ENCODE measurements around the gene ATP8B1.

ATP8B1 gene

GRCh38 chr18:57841568-57841967 lies 38.5 kb upstream of the ATP8B1 start:
- no peak overlapping the region for H3K4me3 ChIP-seq (ENCODE audit: low read length)
- TF ChIP-seq CTCF (IDR thresholded peaks at IDR 0.05; ENCODE audit: insufficient read depth, low read depth, low read length, missing control alignments), result no peak
- DNase-seq (ENCODE audit: low read depth), result no peak

- DNase-seq (ENCODE audit: low read depth), result peak; percentile 85
- no peak for TF ChIP-seq CTCF (IDR thresholded peaks at IDR 0.05; ENCODE audit: insufficient read depth, low read depth, low read length, missing control alignments)
- H3K4me3 ChIP-seq (ENCODE audit: low read length), result no peak overlapping the region
Measured at GRCh38 chr18:57839942-57840381, 36.8 kb upstream of the ATP8B1 start.

GRCh38 chr18:57837917-57838548 lies 34.9 kb upstream of the ATP8B1 start:
- DNase-seq (ENCODE audit: low read depth), result no peak
- TF ChIP-seq CTCF (IDR thresholded peaks at IDR 0.05; ENCODE audit: insufficient read depth, low read depth, low read length, missing control alignments), result no peak
- no peak overlapping the region for H3K4me3 ChIP-seq (ENCODE audit: low read length)

- DNase-seq (ENCODE audit: low read depth), result no peak
- no peak overlapping the region for H3K4me3 ChIP-seq (ENCODE audit: low read length)
- no peak for TF ChIP-seq CTCF (IDR thresholded peaks at IDR 0.05; ENCODE audit: insufficient read depth, low read depth, low read length, missing control alignments)
Measured at GRCh38 chr18:57836557-57836956, 33.4 kb upstream of the ATP8B1 start.

- H3K4me3 ChIP-seq (ENCODE audit: low read length), result no peak overlapping the region
- DNase-seq (ENCODE audit: low read depth), result no peak
- no peak for TF ChIP-seq CTCF (IDR thresholded peaks at IDR 0.05; ENCODE audit: insufficient read depth, low read depth, low read length, missing control alignments)
Measured at GRCh38 chr18:57835904-57836303, 32.8 kb upstream of the ATP8B1 start.

GRCh38 chr18:57834616-57835015 lies 31.5 kb upstream of the ATP8B1 start:
- no peak overlapping the region for H3K4me3 ChIP-seq (ENCODE audit: low read length)
- TF ChIP-seq CTCF (IDR thresholded peaks at IDR 0.05; ENCODE audit: insufficient read depth, low read depth, low read length, missing control alignments), result no peak

GRCh38 chr18:57833441-57834101 lies 30.5 kb upstream of the ATP8B1 start:
- no peak for TF ChIP-seq CTCF (IDR thresholded peaks at IDR 0.05; ENCODE audit: insufficient read depth, low read depth, low read length, missing control alignments)
- no peak overlapping the region for H3K4me3 ChIP-seq (ENCODE audit: low read length)
- DNase-seq (ENCODE audit: low read depth), result peak; percentile 37

More at GRCh38 chr18:57834616-57835015, 31.5 kb upstream of the ATP8B1 start:
- DNase-seq (ENCODE audit: low read depth), result no peak
